ENCODE measurements around the gene S100A9.

S100A9 gene

DNA sequence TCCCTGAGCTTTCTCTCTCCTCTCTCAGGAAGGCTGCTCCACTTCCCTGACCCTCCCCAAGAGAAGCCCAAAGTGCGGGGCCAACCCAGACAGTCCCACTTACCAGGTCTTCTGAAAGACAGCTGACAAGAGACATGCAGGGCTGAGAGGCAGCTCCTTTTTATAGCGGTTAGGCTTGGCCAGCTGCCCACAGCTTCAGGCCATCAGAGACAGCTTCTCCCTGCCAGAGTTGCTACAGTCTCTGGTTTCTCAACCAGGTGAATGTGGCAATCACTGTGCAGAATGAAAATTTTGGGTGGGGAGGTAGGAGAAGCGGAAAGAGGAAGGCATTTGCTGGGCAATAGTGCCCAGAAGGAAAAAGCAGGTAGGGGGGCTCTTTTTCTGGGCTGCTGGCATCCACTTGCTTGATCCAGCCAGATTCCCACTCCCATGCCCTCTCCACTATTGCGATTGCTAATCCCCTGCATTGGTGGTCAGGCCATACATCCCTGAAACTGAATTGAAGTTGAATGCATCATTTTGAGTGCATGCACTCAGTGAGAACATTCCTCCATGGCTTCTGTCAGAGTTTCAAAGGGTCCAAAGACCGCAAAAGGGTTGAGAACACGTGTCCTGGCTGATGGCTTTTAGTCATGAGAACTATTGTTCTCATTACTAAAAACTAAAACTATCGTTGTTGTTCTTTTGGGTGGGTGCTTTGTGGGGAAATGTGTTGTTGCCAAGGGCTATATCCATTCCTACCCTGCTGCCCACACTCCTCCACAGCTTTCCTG is 33.5 kb downstream of the S100A9 start, which contains the start of gene S100A8:
S100A8 (minus strand) TSS at position 136 of the 773 bp plus-strand sequence. CDS start 538 bp downstream, outside the sequence.
- ChIA-PET CTCF (interaction anchor here (0.9 to 2.0 kb wide), 3 partner anchors 12 to 103 kb away, joined by 3 to 6 read pairs (median 3); no protein-coding TSS in a partner anchor), POLR2A (no interaction called here)
- TF ChIP-seq, protein P1, sequence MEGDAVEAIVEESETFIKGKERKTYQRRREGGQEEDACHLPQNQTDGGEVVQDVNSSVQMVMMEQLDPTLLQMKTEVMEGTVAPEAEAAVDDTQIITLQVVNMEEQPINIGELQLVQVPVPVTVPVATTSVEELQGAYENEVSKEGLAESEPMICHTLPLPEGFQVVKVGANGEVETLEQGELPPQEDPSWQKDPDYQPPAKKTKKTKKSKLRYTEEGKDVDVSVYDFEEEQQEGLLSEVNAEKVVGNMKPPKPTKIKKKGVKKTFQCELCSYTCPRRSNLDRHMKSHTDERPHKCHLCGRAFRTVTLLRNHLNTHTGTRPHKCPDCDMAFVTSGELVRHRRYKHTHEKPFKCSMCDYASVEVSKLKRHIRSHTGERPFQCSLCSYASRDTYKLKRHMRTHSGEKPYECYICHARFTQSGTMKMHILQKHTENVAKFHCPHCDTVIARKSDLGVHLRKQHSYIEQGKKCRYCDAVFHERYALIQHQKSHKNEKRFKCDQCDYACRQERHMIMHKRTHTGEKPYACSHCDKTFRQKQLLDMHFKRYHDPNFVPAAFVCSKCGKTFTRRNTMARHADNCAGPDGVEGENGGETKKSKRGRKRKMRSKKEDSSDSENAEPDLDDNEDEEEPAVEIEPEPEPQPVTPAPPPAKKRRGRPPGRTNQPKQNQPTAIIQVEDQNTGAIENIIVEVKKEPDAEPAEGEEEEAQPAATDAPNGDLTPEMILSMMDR (IDR thresholded peaks at IDR 0.05; ENCODE audit: control extremely low read depth, extremely low read depth, low read depth, missing control alignments) = no peak
- no peak for DNase-seq (ENCODE audit: extremely low spot score)

DNA sequence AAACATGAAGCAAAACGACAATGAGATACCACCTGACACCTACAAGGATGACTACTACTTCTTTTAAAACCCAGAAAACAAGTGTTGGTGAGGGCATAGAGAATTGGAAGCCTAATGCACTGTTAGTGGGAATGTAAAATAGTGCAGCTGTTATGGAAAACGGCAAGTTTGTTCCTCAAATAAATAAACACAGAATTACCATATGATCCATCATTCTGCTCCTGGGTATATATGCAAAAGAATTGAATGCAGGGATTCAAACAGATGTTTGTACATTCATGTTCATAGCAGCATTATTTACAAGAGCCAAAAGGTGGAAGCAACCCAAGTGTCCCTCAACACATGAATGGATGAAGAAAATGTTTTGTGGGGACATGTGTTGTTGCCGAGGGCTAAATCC is 34.6 kb downstream of the S100A9 start:
- ChIA-PET POLR2A (no interaction called here), CTCF (no interaction called here)
- TF ChIP-seq, protein P1 (IDR thresholded peaks at IDR 0.05; ENCODE audit: control extremely low read depth, extremely low read depth, low read depth, missing control alignments) = no peak
- no peak for DNase-seq (ENCODE audit: extremely low spot score)

DNA sequence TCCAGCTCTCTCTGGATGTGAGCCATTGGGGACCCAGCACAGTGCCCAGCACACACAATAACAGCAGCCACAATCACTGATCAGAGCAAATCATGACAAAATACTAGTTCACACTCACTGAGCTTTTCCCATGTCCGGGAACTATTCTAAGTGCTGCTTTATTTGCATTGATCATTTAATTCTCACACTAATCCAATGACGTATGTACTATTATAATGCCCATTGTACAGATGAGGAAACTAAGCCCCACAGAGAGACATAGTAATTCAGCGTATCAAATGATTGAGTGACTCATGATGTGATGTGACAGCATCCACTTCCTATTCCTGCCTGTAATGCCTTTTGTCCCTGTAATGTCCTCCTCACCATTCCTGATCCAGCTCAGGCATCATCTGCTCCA is 35.2 kb downstream of the S100A9 start:
- TF ChIP-seq, protein P1 (IDR thresholded peaks at IDR 0.05; ENCODE audit: control extremely low read depth, extremely low read depth, low read depth, missing control alignments) = no peak
- ChIA-PET POLR2A (no interaction called here), CTCF (no interaction called here)
- no peak for DNase-seq (ENCODE audit: extremely low spot score)

DNA sequence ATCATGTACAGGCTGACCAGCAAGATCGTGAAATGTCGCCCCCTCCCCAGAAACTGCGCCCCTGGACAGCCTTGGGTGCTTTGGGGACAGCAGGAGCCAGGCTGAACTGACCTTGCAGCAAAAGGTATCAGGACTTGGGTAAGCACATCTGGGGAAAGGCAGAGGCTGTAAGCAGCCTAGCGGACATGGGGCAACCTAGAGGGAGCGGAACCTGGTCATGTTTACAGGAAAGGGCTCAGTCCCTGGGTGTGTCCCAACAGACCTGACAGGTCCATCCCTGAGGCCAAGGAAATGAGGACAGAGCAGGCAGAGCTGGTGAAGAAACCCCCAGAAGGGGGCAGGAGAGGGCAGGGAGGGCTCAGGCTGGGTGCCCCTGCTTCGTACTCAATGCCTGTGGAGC is 36.3 kb downstream of the S100A9 start:
- CTCF ChIA-PET = no interaction called here

DNA sequence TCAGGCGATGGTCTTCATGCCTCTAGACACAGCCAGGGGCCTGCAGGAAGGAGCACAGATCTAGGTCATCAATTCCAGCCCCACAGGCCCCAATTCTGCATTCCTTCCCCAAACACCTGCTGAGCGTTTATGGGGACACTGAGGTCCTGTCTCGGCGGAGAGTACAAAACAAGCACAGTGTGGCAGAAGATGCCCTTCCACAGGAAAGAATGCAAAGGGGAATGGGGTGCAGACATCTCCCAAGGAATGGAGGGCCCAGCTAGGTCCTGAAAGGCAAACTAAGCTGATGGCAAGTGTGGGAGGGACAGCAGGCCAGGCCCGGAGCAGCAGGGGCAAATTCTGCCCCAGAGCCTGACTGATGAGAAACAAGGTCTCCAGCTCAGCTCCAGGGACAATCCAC is 36.7 kb downstream of the S100A9 start:
- ChIA-PET POLR2A (no interaction called here), CTCF (interaction anchor here (1.7 kb wide), 1 partner anchor 101 kb away, joined by 4 read pairs; no protein-coding TSS in a partner anchor)
- no peak for DNase-seq (ENCODE audit: extremely low spot score)
- TF ChIP-seq, protein P1 (IDR thresholded peaks at IDR 0.05; ENCODE audit: control extremely low read depth, extremely low read depth, low read depth, missing control alignments) = no peak

More for the DNA sequence above, 36.3 kb downstream of the S100A9 start:
- TF ChIP-seq, protein P1 (IDR thresholded peaks at IDR 0.05; ENCODE audit: control extremely low read depth, extremely low read depth, low read depth, missing control alignments) = no peak
- DNase-seq (ENCODE audit: extremely low spot score) = no peak
- POLR2A ChIA-PET = no interaction called here

DNA sequence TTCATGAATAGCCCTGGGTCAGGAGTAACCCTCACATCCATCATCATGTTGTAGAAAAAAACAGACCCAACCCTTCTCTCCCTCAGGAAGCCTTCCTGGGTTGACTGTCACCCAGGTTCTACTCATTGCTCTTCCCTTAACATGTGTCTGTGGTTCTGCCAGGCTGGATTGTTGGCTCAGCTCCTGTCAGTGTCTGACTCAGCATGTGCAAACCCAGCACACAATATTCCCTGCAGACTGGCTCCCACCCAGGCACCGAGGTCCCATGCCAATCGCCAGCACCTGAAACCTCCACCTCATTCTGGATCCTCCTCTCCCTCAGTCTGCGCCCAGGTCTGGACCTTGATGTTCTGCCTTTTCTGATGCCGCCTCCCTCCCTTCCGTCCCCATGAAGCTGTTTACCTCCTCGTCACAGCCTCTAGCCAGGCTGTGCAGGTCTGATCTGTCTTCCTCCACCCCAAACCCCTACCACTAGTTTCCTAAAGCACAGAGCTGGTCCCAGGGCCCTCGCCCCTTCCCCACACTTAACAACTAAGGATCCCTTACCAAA is 37.6 kb downstream of the S100A9 start:
- TF ChIP-seq, protein P1 (IDR thresholded peaks at IDR 0.05; ENCODE audit: control extremely low read depth, extremely low read depth, low read depth, missing control alignments) = no peak
- CTCF ChIA-PET = interaction anchor here (1.7 to 1.8 kb wide), 2 partner anchors 12 to 100 kb away, joined by 4 to 5 read pairs; no protein-coding TSS in a partner anchor
- DNase-seq (ENCODE audit: extremely low spot score) = no peak
- POLR2A ChIA-PET = no interaction called here

Data from GM10248 (cell line).